Choroid plexus epithelial cell (primary cell): ENCODE results near the gene HOXC13.

Experiments
- DNase-seq: peaks from one replicate; pipeline ENCODE4 v3.0.0-alpha.2; 2010; ENCODE audit warnings: low read depth
- H3K4me3 ChIP-seq: 2 replicates; pipeline ENCODE4 v1.5.1; 2011; ENCODE audit warnings: low read depth, mild to moderate bottlenecking, control low read depth, low read length, moderate library complexity
- CTCF ChIP-seq: conservative IDR thresholded peaks from 2 replicates; pipeline ENCODE4 v1.5.1; 2011; ENCODE audit warnings: low read depth, mild to moderate bottlenecking, control low read depth, inconsistent platforms, low read length, moderate library complexity

Gene HOXC13

GRCh38 chr12:53956914-53957536 is 18.4 kb downstream of the HOXC13 start:
- no peak overlapping the region for H3K4me3 ChIP-seq
- no peak for TF ChIP-seq CTCF
- DNase-seq: no peak

DNA sequence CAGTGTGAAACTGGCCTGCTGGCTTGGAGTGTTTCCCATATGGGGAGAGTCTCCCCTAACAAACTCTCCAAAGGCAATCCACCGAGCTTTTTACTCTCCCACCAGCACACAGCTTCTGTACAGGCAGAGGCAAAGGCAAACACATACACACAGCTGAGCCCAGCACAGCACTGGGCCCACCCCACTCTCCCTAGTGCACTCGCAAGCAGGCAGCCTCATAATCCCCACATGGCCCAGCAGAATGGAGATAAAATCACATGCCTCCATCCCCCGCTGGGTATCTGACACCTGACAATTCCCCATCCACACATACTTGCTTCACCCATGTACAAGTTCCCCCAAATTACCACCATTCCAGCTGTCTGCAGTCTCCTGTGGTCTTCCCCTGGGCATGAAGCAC is 19.5 kb downstream of the HOXC13 start:
- no peak for DNase-seq
- no peak for TF ChIP-seq CTCF
- no peak overlapping the region for H3K4me3 ChIP-seq

DNA sequence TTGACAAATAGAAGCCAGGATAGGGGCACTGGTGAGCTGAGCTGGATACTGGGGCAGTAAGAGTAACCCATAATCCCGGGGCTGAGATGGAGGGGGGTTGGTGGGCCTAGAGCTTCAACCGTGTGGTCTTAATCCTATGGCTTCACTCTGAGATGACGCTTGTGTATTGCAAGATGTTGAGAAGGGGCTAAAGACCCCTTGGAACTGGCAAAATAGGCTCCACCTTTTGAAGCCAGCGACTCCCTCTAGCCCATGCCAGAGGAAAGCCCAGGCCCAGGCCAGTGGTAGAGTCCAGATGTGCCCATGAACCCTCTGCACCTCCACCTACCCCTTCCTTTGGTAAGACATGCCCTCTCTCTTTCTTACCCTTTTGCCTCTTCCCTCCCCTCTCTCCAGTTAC is 20.7 kb downstream of the HOXC13 start:
- no peak for TF ChIP-seq CTCF
- H3K4me3 ChIP-seq: no peak overlapping the region
- no peak for DNase-seq

- H3K4me3 ChIP-seq: no peak overlapping the region
- no peak for TF ChIP-seq CTCF
- DNase-seq: no peak
These were observed 21.8 kb downstream of the HOXC13 start for GRCh38 chr12:53960187-53961024.

DNA sequence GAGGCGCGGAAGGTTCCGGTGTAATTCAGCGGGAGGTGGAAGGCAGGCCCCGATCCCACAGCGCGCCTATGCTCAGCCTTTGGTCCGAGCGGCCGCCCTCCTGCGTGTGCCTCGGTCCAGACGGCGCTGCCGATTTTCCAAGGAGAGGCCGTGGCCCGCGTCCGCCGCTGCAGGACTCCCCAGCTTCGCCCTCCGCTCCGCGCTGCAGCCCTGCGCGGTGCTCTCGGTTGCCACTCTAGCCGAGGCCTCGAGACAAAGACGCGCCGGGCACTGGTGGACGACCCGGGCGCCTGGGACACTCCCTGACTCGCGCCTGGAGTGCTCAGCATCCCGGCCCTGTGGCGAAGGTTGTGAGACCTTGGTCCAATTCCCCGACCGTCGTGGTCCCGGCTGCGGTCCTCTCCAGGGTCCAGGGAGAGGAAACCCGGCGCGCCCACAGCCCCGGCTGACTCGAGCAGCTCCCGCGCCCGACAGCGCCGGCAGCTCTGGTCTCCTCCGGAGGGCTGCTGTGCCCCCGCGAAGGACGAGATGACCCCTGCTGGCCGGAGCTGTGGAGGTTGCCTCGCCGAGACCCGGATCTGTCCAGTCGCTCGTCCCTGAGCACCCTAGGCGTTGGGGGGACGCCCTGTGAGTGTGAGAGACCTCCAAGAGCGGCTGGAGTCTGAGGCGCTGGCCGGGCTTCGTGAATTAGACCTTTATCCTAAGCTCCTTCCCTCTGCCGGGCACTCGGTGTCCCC is 22.6 kb downstream of the HOXC13 start:
- TF ChIP-seq CTCF: no peak
- no peak overlapping the region for H3K4me3 ChIP-seq
- DNase-seq: no peak

DNA sequence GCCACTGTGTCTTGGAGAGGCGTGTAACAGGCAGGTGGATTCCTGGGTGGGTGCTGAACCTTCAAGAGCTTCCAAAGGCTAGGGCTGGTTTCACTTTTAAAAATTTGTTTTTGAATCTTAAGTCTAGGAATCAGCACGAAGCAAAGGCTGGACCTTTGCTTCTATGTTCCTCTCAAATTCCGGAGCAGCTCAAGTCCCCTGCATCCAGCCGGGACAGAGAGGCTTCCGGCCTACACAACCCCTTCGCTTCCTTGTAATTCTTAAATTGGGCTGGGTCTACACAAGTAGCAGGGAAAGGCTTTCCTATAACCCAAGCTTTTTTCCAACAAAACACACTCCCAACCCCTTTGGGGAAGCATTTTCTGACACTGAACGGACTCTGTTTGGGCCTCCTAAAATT is 24.4 kb downstream of the HOXC13 start:
- no peak overlapping the region for H3K4me3 ChIP-seq
- DNase-seq: no peak
- TF ChIP-seq CTCF: no peak
